Trophoblast cell (in vitro differentiated cells and primary cell): ENCODE data around the gene KIF5A.
A peak's percentile ranks its signal among the peaks of the same experiment; 100 is the strongest.

Source experiments
- DNase-seq, 2 donors: peaks; one replicate each; pipeline ENCODE4 v3.0.0-alpha.2; 2016
- H2AFZ ChIP-seq: 2 replicates; pipeline ENCODE4 v1.6.1; 2013; ENCODE audit warnings: low read length, moderate library complexity, mild to moderate bottlenecking; ENCODE audit not compliant: insufficient read depth, poor library complexity
- H2AK5ac ChIP-seq: 2 replicates; pipeline ENCODE4 v1.6.1; 2013; ENCODE audit warnings: mild to moderate bottlenecking, low read length
- H2BK120ac ChIP-seq: 2 replicates; pipeline ENCODE4 v1.6.1; 2013; ENCODE audit warnings: low read length, mild to moderate bottlenecking, moderate library complexity; ENCODE audit not compliant: insufficient read depth, poor library complexity
- H2BK12ac ChIP-seq: 2 replicates; pipeline ENCODE4 v1.6.1; 2013; ENCODE audit warnings: mild to moderate bottlenecking, low read length, moderate library complexity
- H2BK5ac ChIP-seq: 2 replicates; pipeline ENCODE4 v1.6.1; 2013; ENCODE audit warnings: low read length, low read depth, moderate library complexity, mild to moderate bottlenecking; ENCODE audit not compliant: poor library complexity
- H3K14ac ChIP-seq: 2 replicates; pipeline ENCODE4 v1.6.1; 2013; ENCODE audit warnings: mild to moderate bottlenecking, low read length
- H3K18ac ChIP-seq: 2 replicates; pipeline ENCODE4 v1.6.1; 2013; ENCODE audit warnings: mild to moderate bottlenecking, low read length
- H3K23ac ChIP-seq: 2 replicates; pipeline ENCODE4 v1.6.1; 2013; ENCODE audit warnings: low read length
- H3K27ac ChIP-seq: 2 replicates; pipeline ENCODE4 v1.5.1; 2013; ENCODE audit warnings: low read depth, mild to moderate bottlenecking, inconsistent platforms, low read length, moderate library complexity
- H3K27me3 ChIP-seq: 2 replicates; pipeline ENCODE4 v1.6.1; 2013; ENCODE audit warnings: inconsistent platforms, mild to moderate bottlenecking, low read length, moderate library complexity; ENCODE audit not compliant: insufficient read depth
- H3K36me3 ChIP-seq, 2 experiments: 1 replicate in 1 of 2; 2 replicates in 1 of 2; pipeline ENCODE4 v1.6.1; 2013; ENCODE audit warnings: low read length in 2 of 2, mild to moderate bottlenecking in 2 of 2, moderate library complexity in 1 of 2; ENCODE audit not compliant: insufficient read depth in 2 of 2, control insufficient read depth in 1 of 2
- H3K4ac ChIP-seq: 2 replicates; pipeline ENCODE4 v1.6.1; 2013; ENCODE audit warnings: low read depth, mild to moderate bottlenecking, low read length, moderate library complexity
- H3K4me1 ChIP-seq, 2 experiments: 1 replicate in 1 of 2; 2 replicates in 1 of 2; pipeline ENCODE4 v1.6.1; 2013; ENCODE audit warnings: low read length in 2 of 2, mild to moderate bottlenecking in 2 of 2, moderate library complexity in 1 of 2; ENCODE audit not compliant: insufficient read depth in 2 of 2, control insufficient read depth in 1 of 2
- H3K4me2 ChIP-seq: 2 replicates; pipeline ENCODE4 v1.6.1; 2013; ENCODE audit warnings: inconsistent platforms, mild to moderate bottlenecking, low read length, moderate library complexity
- H3K4me3 ChIP-seq: 2 replicates; pipeline ENCODE4 v1.5.1; 2013; ENCODE audit warnings: mild to moderate bottlenecking, low read depth, low read length, inconsistent platforms
- H3K79me1 ChIP-seq: one replicate; pipeline ENCODE4 v1.6.1; 2013; ENCODE audit warnings: low read length
- H3K79me2 ChIP-seq: 2 replicates; pipeline ENCODE4 v1.6.1; 2013; ENCODE audit warnings: low read length, mild to moderate bottlenecking; ENCODE audit not compliant: control insufficient read depth, insufficient read depth, poor library complexity
- H3K9ac ChIP-seq: 2 replicates; pipeline ENCODE4 v1.6.1; 2013; ENCODE audit warnings: mild to moderate bottlenecking, low read length
- H3K9me3 ChIP-seq: 2 replicates; pipeline ENCODE4 v1.6.1; 2013; ENCODE audit warnings: low read depth, mild to moderate bottlenecking, control low read depth, inconsistent platforms, low read length; ENCODE audit not compliant: insufficient read depth
- H4K12ac ChIP-seq: 2 replicates; pipeline ENCODE4 v1.6.1; 2013; ENCODE audit warnings: low read depth, mild to moderate bottlenecking, low read length, moderate library complexity
- H4K8ac ChIP-seq: 2 replicates; pipeline ENCODE4 v1.6.1; 2013; ENCODE audit warnings: low read depth, mild to moderate bottlenecking, low read length, moderate library complexity
- H4K91ac ChIP-seq: one replicate; pipeline ENCODE4 v1.6.1; 2013; ENCODE audit warnings: low read depth, mild to moderate bottlenecking, low read length, moderate library complexity
- WGBS: extraction: QIAGEN DNeasy Blood & Tissue Kit; methylation state at CpG from one replicate; pipeline ENCODE4 v1.1.7; 2013; ENCODE audit warnings: missing lambda C conversion rate; ENCODE audit not compliant: insufficient read length, insufficient coverage; ENCODE audit errors: extremely low coverage; 5-methylcytosine and 5-hydroxymethylcytosine counted together

Gene KIF5A

GRCh38 chr12:57533108-57533507 is 16.7 kb upstream of the KIF5A start:
- H3K27ac ChIP-seq = no peak overlapping the region
- no peak overlapping the region for H4K91ac ChIP-seq
- no peak overlapping the region for H2AFZ ChIP-seq
- no peaks in the 10 kb centered on the region for H3K27me3 ChIP-seq
- no peak overlapping the region for H2BK5ac ChIP-seq
- peaks cover 0 to 6% of the 10 kb centered on the region in 2 experiments for H3K4me1 ChIP-seq
- WGBS = no CpG with 5 or more reads among the region's 8 CpGs
- peaks cover 55 to 72% of the 10 kb centered on the region in 2 experiments for H3K36me3 ChIP-seq
- no peak overlapping the region for H3K4ac ChIP-seq
- H4K12ac ChIP-seq = no peak overlapping the region
- H3K4me2 ChIP-seq = no peak overlapping the region
- no peak overlapping the region for H3K4me3 ChIP-seq
- no peaks in the 10 kb centered on the region for H3K79me1 ChIP-seq
- H2AK5ac ChIP-seq = no peak overlapping the region
- no peak for DNase-seq
- H2BK120ac ChIP-seq = no peak overlapping the region
- no peak overlapping the region for H4K8ac ChIP-seq
- H3K23ac ChIP-seq = peak overlapping the region; percentile 33
- no peak overlapping the region for H2BK12ac ChIP-seq
- no peaks in the 10 kb centered on the region for H3K9me3 ChIP-seq
- no peaks in the 10 kb centered on the region for H3K79me2 ChIP-seq
- no peak overlapping the region for H3K18ac ChIP-seq
- no peak overlapping the region for H3K9ac ChIP-seq
- no peak overlapping the region for H3K14ac ChIP-seq

GRCh38 chr12:57534250-57534649 is 15.6 kb upstream of the KIF5A start:
- Histone ChIP-seq H3K36me3 (peaks cover 49 to 69% of the 10 kb centered on the region in 2 experiments), H3K79me2 (no peaks in the 10 kb centered on the region), H3K14ac (no peak overlapping the region), H3K79me1 (no peaks in the 10 kb centered on the region), H4K91ac (no peak overlapping the region), H3K4ac (no peak overlapping the region), H3K18ac (no peak overlapping the region), H2AFZ (no peak overlapping the region), H3K27me3 (no peaks in the 10 kb centered on the region), H3K9me3 (no peaks in the 10 kb centered on the region), H4K8ac (no peak overlapping the region), H4K12ac (no peak overlapping the region), H2BK120ac (no peak overlapping the region), H3K27ac (no peak overlapping the region), H2AK5ac (no peak overlapping the region), H2BK12ac (no peak overlapping the region), H3K23ac (no peak overlapping the region), H2BK5ac (no peak overlapping the region), H3K4me1 (peaks cover 0 to 6% of the 10 kb centered on the region in 2 experiments), H3K4me3 (no peak overlapping the region), H3K9ac (peak overlapping the region; percentile 14), H3K4me2 (no peak overlapping the region)
- no CpG with 5 or more reads among the region's 5 CpGs for WGBS
- DNase-seq = no peak

GRCh38 chr12:57534991-57535543 is 14.8 kb upstream of the KIF5A start:
- no peak overlapping the region for H2AK5ac ChIP-seq
- H3K27ac ChIP-seq = no peak overlapping the region
- no peak overlapping the region for H3K9ac ChIP-seq
- H2BK12ac ChIP-seq = no peak overlapping the region
- H2AFZ ChIP-seq = no peak overlapping the region
- no CpG with 5 or more reads among the region's 3 CpGs for WGBS
- H2BK120ac ChIP-seq = no peak overlapping the region
- no peak overlapping the region for H2BK5ac ChIP-seq
- H3K4ac ChIP-seq = no peak overlapping the region
- peaks cover 46 to 70% of the 10 kb centered on the region in 2 experiments for H3K36me3 ChIP-seq
- H3K27me3 ChIP-seq = no peaks in the 10 kb centered on the region
- no peak overlapping the region for H3K4me2 ChIP-seq
- peaks cover 0 to 3% of the 10 kb centered on the region in 2 experiments for H3K4me1 ChIP-seq
- H3K4me3 ChIP-seq = no peak overlapping the region
- H3K79me2 ChIP-seq = no peaks in the 10 kb centered on the region
- H4K12ac ChIP-seq = no peak overlapping the region
- no peak overlapping the region for H3K23ac ChIP-seq
- H3K9me3 ChIP-seq = no peaks in the 10 kb centered on the region
- no peak overlapping the region for H4K8ac ChIP-seq
- H4K91ac ChIP-seq = no peak overlapping the region
- no peak overlapping the region for H3K18ac ChIP-seq
- no peak overlapping the region for H3K14ac ChIP-seq
- H3K79me1 ChIP-seq = no peaks in the 10 kb centered on the region
- DNase-seq = no peak

GRCh38 chr12:57535764-57536596 is 13.9 kb upstream of the KIF5A start:
- H3K79me2 ChIP-seq = no peaks in the 10 kb centered on the region
- no peak overlapping the region for H4K91ac ChIP-seq
- no peak overlapping the region for H2BK5ac ChIP-seq
- H3K9me3 ChIP-seq = no peaks in the 10 kb centered on the region
- no peak overlapping the region for H3K27ac ChIP-seq
- H2AFZ ChIP-seq = no peak overlapping the region
- H3K4me1 ChIP-seq = no peaks in the 10 kb centered on the region
- H3K27me3 ChIP-seq = no peaks in the 10 kb centered on the region
- no CpG with 5 or more reads among the region's 6 CpGs for WGBS
- no peak overlapping the region for H3K18ac ChIP-seq
- no peak overlapping the region for H3K4me2 ChIP-seq
- no peak overlapping the region for H3K9ac ChIP-seq
- peaks cover 42 to 65% of the 10 kb centered on the region in 2 experiments for H3K36me3 ChIP-seq
- no peak overlapping the region for H3K14ac ChIP-seq
- no peak overlapping the region for H3K23ac ChIP-seq
- H3K4me3 ChIP-seq = no peak overlapping the region
- H4K8ac ChIP-seq = no peak overlapping the region
- no peak overlapping the region for H2AK5ac ChIP-seq
- H2BK12ac ChIP-seq = no peak overlapping the region
- no peak overlapping the region for H3K4ac ChIP-seq
- no peak overlapping the region for H2BK120ac ChIP-seq
- no peak for DNase-seq
- H4K12ac ChIP-seq = no peak overlapping the region
- no peaks in the 10 kb centered on the region for H3K79me1 ChIP-seq
